ENCODE data around the gene RLF.

The RLF gene

DNA sequence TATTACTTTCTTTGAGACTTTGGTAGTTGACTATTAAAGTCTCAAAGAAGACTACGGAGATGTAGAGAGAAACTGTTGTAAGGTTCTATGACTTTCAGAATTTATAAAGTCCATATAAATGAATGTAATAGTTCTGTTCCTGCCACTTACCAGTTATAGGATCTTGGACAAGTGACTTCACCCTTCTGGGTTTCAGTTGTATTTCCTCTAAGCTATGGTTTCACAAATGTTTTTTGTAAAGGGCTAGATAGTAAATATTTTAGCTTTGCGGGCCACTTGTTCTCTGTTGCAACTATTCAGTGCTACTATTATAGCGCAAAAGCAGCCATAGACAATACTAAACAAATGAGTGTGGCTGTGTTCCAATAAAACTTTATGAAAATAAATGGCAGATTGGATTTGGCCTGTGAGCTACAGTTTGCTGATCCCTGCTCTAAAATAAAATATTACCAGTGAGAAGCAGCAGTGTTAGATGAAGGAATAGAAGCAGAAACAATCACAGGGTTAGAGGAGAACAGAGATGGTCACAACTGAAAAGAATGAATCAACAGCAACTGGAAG lies 111.5 kb downstream of the RLF start:
- no peak for DNase-seq

DNA sequence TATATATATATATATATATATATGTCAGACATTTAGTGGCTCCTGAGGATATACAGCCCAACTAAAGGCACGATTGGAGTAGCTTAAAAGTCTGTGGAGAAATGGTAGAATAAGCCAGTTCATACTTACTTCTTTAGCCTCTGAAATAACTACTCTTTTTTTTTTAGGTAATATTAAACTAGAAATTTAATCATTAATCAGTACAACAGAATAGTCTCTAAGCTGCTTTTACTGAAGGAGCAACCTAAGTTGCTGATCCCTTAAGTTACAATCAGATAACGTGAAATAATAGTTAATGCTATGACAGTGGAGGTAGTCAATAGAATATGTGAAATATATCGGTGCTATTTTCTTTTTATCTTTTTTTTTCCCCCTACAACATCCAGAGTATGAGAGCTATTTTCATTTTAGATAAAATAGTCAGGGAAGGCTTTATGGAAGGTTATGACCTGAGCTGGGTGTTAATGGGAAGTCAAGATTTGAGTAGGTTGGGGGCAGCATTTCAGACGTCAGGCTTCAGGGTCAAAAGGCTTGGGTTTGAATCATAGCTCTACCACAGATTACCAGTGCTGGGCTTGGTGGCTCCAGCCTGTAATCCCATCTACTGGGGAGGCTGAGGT lies 112.5 kb downstream of the RLF start:
- DNase-seq = no peak

DNA sequence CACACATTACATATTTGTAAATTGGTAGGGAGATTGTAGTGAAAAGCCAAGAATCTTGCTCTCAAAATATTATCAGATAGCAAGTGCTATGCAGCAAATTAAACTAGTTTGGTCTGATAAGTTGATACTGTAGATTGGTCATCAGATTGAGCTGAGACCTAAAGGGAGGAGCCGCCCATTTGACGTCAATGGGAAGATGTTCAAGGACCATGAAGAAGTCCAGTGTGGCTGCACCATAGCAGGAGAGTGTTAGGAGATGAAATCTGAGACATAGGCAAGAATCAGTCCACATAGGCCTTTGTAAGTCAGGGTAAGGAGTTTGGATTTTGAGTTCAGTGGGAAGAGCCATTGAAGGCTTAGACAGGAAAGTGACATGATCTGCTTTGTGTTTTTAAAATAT lies 113.1 kb downstream of the RLF start:
- no peak for DNase-seq

DNA sequence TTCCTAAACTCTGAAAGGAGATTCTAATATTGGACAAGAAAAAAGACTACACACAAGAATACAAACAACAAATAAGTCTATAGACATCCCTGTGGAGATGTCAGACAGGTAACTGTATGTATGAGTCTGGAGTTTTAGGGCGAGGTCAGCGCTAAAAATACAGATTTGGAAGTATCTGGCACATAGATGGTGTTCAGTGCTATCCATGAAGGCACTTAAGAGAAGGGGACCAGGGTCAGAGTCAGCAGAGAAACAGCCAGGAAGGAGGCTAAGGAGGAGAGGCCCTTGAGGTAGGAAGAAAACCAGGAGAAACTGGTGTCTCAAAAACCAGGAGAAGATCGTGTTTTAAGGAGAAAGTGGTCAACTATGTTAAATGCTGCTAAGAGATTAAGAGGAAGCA lies 114.9 kb downstream of the RLF start:
- no peak for DNase-seq

DNA sequence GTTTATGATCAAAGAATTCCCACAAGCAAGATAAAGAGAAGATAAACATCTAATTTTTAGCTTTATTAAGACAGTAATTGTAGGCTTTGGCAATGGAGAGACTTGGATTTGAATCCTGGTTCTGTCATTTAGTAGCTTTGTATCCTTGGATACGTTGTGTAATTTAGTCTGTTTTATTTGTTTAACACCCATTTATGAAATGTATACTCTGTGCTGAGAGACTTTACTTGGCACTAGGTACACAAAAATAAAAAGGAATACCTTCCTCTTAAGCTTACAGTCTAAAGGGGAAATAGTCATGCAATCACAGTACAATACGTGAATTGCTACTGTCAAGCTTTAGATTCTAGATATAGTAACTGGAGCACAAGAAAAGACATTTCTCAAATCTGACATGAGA lies 120.7 kb downstream of the RLF start:
- no peak for DNase-seq
